ENCODE results near the gene HGFAC. TPM values are rescaled to one million over a fixed set of nuclear protein-coding genes. Genes with fewer than 3 reads are reported as not detected.
A peak's percentile ranks its signal among the peaks of the same experiment; 100 is the strongest.

HGFAC gene
- total RNA-seq, 3 donors from 2014 or later (not counting 1 experiment from before 2014, with no cell fraction given) = 0.43 to 0.54 TPM; not detected in 1

GRCh38 chr4:3495204-3495975 is 53.6 kb downstream of the HGFAC start:
- DNase-seq (no peak), ATAC-seq (no peak)
- Mint-ChIP-seq H3K9me3 (no peaks in the 10 kb centered on the region), H3K27me3 (ENCODE audit: low read depth in 2 of 2) (peaks cover 0 to 4% of the 10 kb centered on the region in 2 donors), H3K4me1 (peaks cover 0 to 18% of the 10 kb centered on the region in 2 donors), H3K4me3 (no peak overlapping the region), H3K36me3 (no peaks in the 10 kb centered on the region), H3K27ac (no peak overlapping the region)
- no peaks in the 10 kb centered on the region for H3K27me3 ChIP-seq (ENCODE audit: control insufficient read depth, insufficient read depth, low read length)
- TF ChIP-seq CTCF (IDR thresholded peaks at IDR 0.05) = no peak
- H3K4me1 ChIP-seq (ENCODE audit: control insufficient read depth, insufficient read depth, low read length) = peaks cover 24% of the 10 kb centered on the region
- H3K4me3 ChIP-seq (ENCODE audit: low read length) = no peak overlapping the region
- H3K9me3 ChIP-seq (ENCODE audit: control insufficient read depth, insufficient read depth, low read length) = no peaks in the 10 kb centered on the region
- intact Hi-C loops (cut with micrococcal nuclease) = no loop called here
- 90% methylated on average over 28 of the region's 28 CpGs for WGBS (ENCODE audit: insufficient coverage)
- no peak overlapping the region for H3K27ac ChIP-seq (ENCODE audit: low read length)
- peaks cover 3% of the 10 kb centered on the region for H3K36me3 ChIP-seq (ENCODE audit: control insufficient read depth, insufficient read depth, low read length)

GRCh38 chr4:3496021-3496420 is 54.3 kb downstream of the HGFAC start:
- no peaks in the 10 kb centered on the region for H3K9me3 Mint-ChIP-seq
- Histone ChIP-seq H3K27me3 (ENCODE audit: control insufficient read depth, insufficient read depth, low read length) (no peaks in the 10 kb centered on the region), H3K36me3 (ENCODE audit: control insufficient read depth, insufficient read depth, low read length) (peaks cover 3% of the 10 kb centered on the region), H3K9me3 (ENCODE audit: control insufficient read depth, insufficient read depth, low read length) (no peaks in the 10 kb centered on the region), H3K27ac (ENCODE audit: low read length) (no peak overlapping the region), H3K4me3 (ENCODE audit: low read length) (no peak overlapping the region), H3K4me1 (ENCODE audit: control insufficient read depth, insufficient read depth, low read length) (peaks cover 24% of the 10 kb centered on the region)
- intact Hi-C loops (cut with micrococcal nuclease) = no loop called here
- DNase-seq (no peak), ATAC-seq (no peak)
- TF ChIP-seq CTCF (IDR thresholded peaks at IDR 0.05) = no peak
- H3K27ac Mint-ChIP-seq = no peak overlapping the region
- 65% methylated on average over 14 of the region's 14 CpGs for WGBS (ENCODE audit: insufficient coverage)
- H3K4me1 Mint-ChIP-seq = peaks cover 0 to 18% of the 10 kb centered on the region in 2 donors
- no peak overlapping the region for H3K4me3 Mint-ChIP-seq
- no peaks in the 10 kb centered on the region for H3K36me3 Mint-ChIP-seq
- H3K27me3 Mint-ChIP-seq (ENCODE audit: low read depth in 2 of 2) = peaks cover 0 to 4% of the 10 kb centered on the region in 2 donors

GRCh38 chr4:3497095-3497494 is 55.3 kb downstream of the HGFAC start:
- no peak overlapping the region for H3K27ac ChIP-seq (ENCODE audit: low read length)
- H3K9me3 Mint-ChIP-seq = no peaks in the 10 kb centered on the region
- ATAC-seq = no peak
- TF ChIP-seq CTCF (IDR thresholded peaks at IDR 0.05) = no peak
- H3K27me3 ChIP-seq (ENCODE audit: control insufficient read depth, insufficient read depth, low read length) = no peaks in the 10 kb centered on the region
- no peak for DNase-seq
- H3K36me3 ChIP-seq (ENCODE audit: control insufficient read depth, insufficient read depth, low read length) = peaks cover 3% of the 10 kb centered on the region
- H3K9me3 ChIP-seq (ENCODE audit: control insufficient read depth, insufficient read depth, low read length) = no peaks in the 10 kb centered on the region
- H3K27me3 Mint-ChIP-seq (ENCODE audit: low read depth in 2 of 2) = no peaks in the 10 kb centered on the region
- peak overlapping the region in 1 of 2 donors; percentile 67 for H3K27ac Mint-ChIP-seq
- H3K4me3 ChIP-seq (ENCODE audit: low read length) = no peak overlapping the region
- intact Hi-C loops (cut with micrococcal nuclease) = no loop called here
- no peak overlapping the region for H3K4me3 Mint-ChIP-seq
- no peaks in the 10 kb centered on the region for H3K36me3 Mint-ChIP-seq
- H3K4me1 Mint-ChIP-seq = peaks cover 0 to 18% of the 10 kb centered on the region in 2 donors
- 65% methylated on average over 6 of the region's 6 CpGs for WGBS (ENCODE audit: insufficient coverage)
- H3K4me1 ChIP-seq (ENCODE audit: control insufficient read depth, insufficient read depth, low read length) = peaks cover 24% of the 10 kb centered on the region

Data from natural killer cell (primary cell).